GM18508 (cell line): ENCODE measurements around the gene RGS6.

ENCODE experiments used
- ATAC-seq: cut with Tn5 transposase; IDR thresholded peaks from one replicate; pipeline ENCODE4 v1.9.1; 2021; ENCODE audit warnings: moderate number of reproducible peaks; ENCODE audit not compliant: insufficient read depth, unreplicated experiment

Gene RGS6

GRCh38 chr14:72284176-72284575 is 351.9 kb downstream of the RGS6 start:
- no peak for ATAC-seq

GRCh38 chr14:72290241-72290640 is 358.0 kb downstream of the RGS6 start:
- no peak for ATAC-seq

- no peak for ATAC-seq
Measured at GRCh38 chr14:72291908-72292688, 359.9 kb downstream of the RGS6 start.

DNA sequence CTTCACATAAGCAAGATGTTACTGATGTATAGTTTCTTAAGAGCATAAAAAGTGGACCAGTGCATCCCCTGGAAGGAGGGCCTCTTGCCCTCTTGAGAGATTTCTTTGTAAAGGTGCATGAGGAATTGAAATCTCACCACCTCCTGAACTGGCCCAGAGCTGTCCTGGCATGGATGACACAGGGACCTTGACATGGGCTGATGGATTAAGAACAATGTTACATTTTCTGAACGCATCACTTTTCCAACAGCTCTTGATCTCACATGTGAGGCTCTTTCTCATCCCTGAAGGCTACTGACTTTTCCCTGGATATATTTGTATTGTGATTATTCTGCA is 360.4 kb downstream of the RGS6 start:
- ATAC-seq: no peak

- ATAC-seq: no peak
Measured at GRCh38 chr14:72301352-72301751, 369.1 kb downstream of the RGS6 start.

DNA sequence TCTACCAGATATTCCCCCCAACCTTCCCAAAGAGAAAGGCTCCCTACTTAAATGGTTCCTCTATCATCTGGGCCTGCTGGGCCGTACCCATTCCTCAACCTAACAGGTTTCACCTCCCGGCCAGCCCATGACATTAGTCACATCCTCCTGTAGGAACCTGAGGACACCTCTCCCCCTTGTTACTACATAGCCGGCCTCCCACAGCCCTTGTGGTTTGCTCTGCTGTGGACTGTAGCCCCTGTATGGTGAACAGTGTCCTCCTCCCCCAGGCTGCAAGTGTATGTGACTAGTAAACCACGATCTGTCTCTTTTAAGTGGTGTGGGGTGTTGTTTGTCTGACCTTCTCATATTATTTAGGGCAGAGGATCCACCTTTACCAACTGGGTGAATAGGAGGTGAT is 371.7 kb downstream of the RGS6 start:
- ATAC-seq: no peak

- no peak for ATAC-seq
Measured at GRCh38 chr14:72305561-72305960, 373.3 kb downstream of the RGS6 start.

GRCh38 chr14:72308967-72309485 is 376.8 kb downstream of the RGS6 start:
- no peak for ATAC-seq

DNA sequence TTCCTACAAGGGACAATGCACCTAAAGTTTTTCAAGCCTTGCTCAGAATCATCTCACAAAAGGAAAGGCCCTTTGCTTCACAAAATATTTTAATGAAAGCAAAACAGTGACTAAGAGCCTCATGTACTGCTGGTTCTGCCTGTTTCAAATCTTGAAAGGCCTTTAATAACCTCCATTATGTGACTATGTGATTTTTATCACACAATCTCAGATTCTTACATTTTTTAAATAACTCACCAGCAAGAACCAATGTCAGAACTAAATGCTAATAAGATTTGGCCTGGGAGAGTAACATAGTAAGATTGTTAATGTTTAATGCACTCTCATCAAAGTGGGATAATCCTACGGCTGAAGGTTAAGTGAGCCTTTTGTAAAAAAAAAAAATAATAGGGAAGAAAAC is 378.9 kb downstream of the RGS6 start:
- ATAC-seq: no peak

DNA sequence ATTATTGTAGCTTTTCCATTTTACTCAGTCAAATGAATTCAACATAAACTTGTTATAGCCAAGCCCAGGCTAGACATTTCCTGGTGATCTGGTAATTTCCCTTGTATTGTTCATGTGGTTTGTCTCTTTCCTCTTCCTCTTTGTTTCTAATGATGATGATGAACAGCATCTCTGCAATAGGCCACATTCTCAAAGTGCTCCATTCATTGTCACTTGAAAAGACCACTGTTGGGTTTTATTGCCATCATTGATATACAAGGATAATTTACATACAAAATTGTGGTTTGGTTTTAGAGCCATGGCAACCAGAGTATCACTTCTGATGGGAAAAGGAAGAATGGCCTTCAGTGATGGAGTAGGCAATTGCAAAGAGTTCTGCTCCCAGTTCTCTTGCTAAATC is 379.3 kb downstream of the RGS6 start:
- ATAC-seq: no peak

DNA sequence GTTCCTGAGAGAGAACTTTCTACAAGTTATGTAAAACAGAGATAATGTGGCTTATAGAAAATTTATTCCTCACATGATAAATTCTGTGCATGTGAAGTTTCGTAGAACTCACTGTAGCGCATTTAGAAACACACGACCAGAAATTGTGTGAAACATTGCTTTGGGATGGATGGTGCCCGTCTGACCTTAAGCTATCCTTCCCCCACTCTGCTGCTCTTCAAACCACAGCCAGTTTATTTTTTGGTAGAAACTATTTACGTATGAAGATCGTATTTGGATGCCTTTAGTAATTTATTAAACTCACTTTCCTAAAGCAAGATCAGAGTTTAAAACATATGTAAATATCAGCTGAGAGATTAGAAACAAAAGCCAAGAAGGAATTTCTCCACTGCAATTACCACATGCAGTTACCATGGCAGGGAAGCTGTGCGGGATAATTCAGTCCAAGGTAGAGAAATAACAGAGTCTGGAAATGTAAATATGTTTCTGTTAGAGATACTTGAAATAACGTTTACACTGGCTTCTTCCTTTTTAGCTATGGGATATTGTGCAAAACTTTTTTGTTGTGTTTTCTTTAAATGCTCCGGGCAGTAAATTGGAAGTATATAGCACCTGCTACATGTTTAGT is 382.7 kb downstream of the RGS6 start:
- no peak for ATAC-seq

DNA sequence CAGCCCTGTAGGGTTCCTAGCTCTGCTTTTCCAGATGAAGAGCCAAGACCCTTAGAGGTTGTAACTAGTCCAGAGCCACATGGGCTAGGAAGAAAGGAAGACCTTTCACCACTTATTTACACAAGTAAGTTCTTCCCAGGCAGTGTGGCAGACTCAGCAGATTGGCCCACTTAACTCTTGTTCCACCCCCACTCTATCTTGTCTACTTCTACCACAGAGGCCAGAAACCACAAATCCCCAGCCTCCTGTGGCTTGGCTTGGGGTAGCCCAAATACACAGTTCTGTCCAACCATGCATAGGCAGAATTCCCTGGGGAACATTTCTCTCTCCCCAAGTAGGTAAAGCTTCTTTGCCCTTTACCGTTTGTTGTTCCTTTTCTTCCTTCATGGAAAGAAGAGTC is 383.5 kb downstream of the RGS6 start:
- ATAC-seq: no peak

- ATAC-seq: no peak
Measured at GRCh38 chr14:72318648-72319047, 386.4 kb downstream of the RGS6 start.

GRCh38 chr14:72332046-72332445 is 399.8 kb downstream of the RGS6 start:
- no peak for ATAC-seq

DNA sequence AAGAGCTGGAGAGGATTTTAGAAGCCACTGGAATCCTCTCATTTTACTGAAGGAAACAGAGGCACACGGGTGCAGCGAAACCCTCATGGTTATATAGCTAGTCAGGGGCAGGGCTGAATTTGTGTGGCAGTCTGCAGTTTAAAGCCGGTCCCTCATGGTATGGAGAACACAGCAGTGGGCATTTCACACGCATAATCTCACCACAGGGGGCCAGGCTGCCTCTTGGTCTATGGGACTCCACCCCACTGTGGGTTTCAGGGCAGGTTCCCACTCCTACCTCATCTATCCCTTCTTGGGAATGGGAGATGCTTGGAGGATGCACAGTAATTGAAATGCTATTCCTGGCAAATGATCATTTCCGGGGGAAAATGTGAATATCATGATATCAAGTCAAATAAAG is 400.6 kb downstream of the RGS6 start:
- ATAC-seq: no peak

DNA sequence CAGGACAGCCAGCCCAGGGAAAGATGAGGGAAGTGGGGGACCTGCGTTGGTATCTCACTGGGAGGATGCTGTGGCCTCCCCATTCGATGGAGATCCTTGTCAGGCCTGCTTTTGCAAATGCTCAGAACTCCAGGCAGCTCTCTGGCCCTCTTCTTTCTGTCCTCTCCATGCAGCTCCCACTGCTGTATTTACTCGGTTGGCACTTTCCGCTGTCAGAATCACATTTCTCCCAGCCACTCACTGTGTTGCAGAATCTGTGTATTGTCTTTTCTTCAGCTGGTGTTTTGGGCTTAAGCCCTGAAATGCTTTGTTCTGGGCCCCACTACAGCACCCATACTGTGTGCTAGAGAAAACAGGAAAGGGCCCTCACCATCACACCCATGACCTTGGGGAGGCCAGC is 401.1 kb downstream of the RGS6 start:
- ATAC-seq: no peak

DNA sequence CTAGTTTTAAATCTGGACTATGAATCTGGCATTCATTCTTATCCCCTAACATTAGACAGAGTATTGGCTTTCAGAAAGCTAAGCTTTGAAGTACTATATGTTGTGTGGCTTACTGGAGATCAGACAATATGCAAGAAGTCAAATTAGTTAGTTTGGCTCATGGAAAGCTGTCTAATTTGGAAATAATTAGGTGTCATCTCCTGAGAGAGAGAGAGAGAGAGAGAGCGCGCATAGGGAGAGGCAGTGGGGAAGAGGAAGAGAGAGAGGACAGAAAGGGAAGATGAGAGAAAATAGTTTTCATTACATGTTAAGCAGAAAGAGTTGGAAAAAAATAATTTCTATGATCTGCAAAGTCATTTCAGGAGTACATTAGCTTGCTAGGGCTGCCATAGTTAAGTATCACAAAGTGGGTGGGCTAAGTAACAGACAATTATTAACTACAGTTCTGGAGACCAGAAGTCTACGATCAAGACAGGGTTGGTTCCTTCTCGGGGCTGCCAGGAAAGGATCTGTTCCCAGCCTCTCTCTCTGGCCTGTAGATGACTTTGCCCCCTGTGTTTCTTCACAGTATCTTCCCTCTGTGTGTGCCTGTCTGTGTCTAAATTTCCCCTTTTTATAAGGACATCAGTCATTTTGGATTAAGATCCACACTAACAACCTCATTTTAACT is 404.2 kb downstream of the RGS6 start:
- no peak for ATAC-seq

GRCh38 chr14:72341237-72341636 is 409.0 kb downstream of the RGS6 start:
- no peak for ATAC-seq

DNA sequence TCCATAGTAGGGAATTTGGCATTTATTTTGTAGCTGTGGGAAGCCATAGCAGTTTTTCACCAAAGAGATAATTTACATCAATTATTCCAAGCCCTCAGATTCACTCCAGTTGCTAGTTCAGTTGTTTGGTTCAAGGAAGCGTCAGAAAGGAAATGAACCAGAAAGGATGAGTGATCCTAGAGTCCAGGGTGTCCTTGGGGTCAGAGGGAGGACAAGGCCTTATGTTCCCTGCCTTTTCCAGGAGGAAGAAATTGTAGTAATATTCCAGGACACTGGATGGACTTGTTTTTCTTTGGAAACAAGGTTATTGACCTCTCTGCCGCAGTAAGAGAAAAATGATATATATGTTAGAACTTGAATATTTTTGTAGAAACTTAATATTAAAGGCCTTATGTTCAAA is 409.5 kb downstream of the RGS6 start:
- no peak for ATAC-seq

DNA sequence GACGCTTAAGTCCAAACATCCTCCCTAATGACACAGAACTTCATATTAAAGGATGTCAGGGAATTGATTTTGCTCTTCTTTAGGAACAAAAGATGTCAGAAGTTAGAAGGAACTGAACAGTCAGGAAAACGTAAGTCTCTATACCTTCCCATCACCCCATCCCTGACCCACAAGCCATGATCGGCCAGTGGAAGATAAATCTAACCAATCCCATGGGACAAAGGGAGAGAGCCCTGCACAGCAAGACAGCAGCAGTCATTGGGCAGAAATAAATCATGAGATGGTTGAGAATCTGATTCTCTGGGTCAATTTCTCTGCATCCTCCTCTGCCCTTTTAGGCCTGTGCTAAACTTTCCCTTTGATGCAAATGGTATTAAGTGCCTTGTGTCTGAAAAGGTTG is 414.9 kb downstream of the RGS6 start:
- no peak for ATAC-seq

DNA sequence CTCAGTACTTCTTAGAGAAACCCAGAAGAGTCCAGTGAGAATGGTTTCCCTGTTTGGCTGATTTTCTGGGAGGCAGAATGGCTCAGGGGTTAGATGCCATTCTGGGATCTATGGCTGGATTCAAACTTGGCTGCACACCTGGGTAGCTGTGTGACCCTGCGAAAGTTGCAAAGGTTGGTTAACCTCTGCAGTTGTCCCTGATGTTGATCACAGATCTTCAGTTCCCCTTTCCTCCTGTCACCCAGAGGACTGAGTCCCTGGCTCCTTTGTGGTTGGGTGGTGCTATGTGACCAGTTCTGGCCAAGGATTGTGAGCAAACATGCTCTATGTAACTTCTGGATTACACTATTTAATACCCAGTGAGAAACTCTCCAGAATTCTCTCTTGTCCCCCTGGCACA is 418.0 kb downstream of the RGS6 start:
- no peak for ATAC-seq

DNA sequence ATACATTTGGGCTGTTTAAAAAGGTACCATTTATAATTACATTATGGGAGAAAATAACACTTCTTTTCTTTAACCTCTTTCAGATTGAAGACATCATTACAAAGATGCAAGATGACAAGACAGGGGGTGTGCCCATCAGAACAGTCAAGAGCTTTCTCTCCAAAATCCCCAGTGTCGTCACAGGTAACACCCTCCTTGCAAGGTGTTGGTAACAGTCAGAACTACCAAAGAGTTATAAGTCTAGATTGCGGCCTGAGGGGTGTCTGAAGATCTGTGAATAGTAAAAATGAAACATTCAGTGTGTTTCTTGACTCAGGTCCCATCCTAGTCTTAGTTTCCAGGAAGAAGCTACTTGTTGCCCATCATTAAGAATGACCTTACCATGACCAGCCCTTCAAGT is 419.8 kb downstream of the RGS6 start:
- no peak for ATAC-seq
